Fibroblast of the aortic adventitia (primary cell): ENCODE measurements around the gene ZBTB16. TPM values are rescaled to one million over a fixed set of nuclear protein-coding genes. Genes with fewer than 3 reads are reported as not detected.

Source experiments
- DNase-seq: peaks from one replicate; pipeline ENCODE4 v3.0.0-alpha.2; 2010; ENCODE audit warnings: low read depth
- H3K4me3 ChIP-seq: 2 replicates; pipeline ENCODE4 v1.5.1; 2011; ENCODE audit warnings: low read depth, mild to moderate bottlenecking, control low read depth, low read length, moderate library complexity
- CTCF ChIP-seq: IDR thresholded peaks from 2 replicates; pipeline ENCODE4 v1.5.1; 2011; ENCODE audit warnings: mild to moderate bottlenecking, low read length, control low read depth, inconsistent platforms; ENCODE audit not compliant: insufficient read depth
- total RNA-seq: library from RNA; depleted of rRNA; stranded (reverse); fragments of >200 nt; gene quantifications from 2 replicates; pipeline ENCODE4 v1.2.3, GENCODE V29; 2012; ENCODE audit warnings: low replicate concordance

Gene ZBTB16
- total RNA-seq, 1 donor, result 0.27 TPM

- no peak for TF ChIP-seq CTCF
- no peak for DNase-seq
- no peak overlapping the region for H3K4me3 ChIP-seq
Observed at GRCh38 chr11:114092953-114093352, 33.4 kb downstream of the ZBTB16 start.

- no peak for TF ChIP-seq CTCF
- H3K4me3 ChIP-seq, result no peak overlapping the region
- DNase-seq, result no peak
Observed at GRCh38 chr11:114094516-114094915, 35.0 kb downstream of the ZBTB16 start.

- DNase-seq, result no peak
- H3K4me3 ChIP-seq, result no peak overlapping the region
- TF ChIP-seq CTCF, result no peak
Observed at GRCh38 chr11:114095899-114096298, 36.4 kb downstream of the ZBTB16 start.

- no peak for DNase-seq
- H3K4me3 ChIP-seq, result no peak overlapping the region
- no peak for TF ChIP-seq CTCF
Observed at GRCh38 chr11:114097832-114098231, 38.3 kb downstream of the ZBTB16 start.

- no peak for TF ChIP-seq CTCF
- H3K4me3 ChIP-seq, result no peak overlapping the region
- DNase-seq, result no peak
Observed at GRCh38 chr11:114098927-114099326, 39.4 kb downstream of the ZBTB16 start.

GRCh38 chr11:114099392-114100178 lies 40.1 kb downstream of the ZBTB16 start:
- TF ChIP-seq CTCF, result no peak
- DNase-seq, result no peak
- H3K4me3 ChIP-seq, result no peak overlapping the region
